Measurements from ENCODE around the gene DDO.

- TF ChIP-seq CTCF (IDR thresholded peaks at IDR 0.05 in 4 of 5, conservative IDR thresholded peaks at IDR 0.05 in 1 of 5) = no peak
- TF ChIP-seq POLR2A (IDR thresholded peaks at IDR 0.05) = no peak
Observed at GRCh38 chr6:110369066-110369465, 46.3 kb downstream of the DDO start.
